Astrocyte of the spinal cord (primary cell): Measurements from ENCODE around the gene CFAP20DC.
"Not testable (repeated sequence)": the region's sequence is repeated elsewhere in the genome, so short reads cannot be mapped to it uniquely, and the experiment has no call there.

Experiments used
- DNase-seq: peaks from one replicate; pipeline ENCODE4 v3.0.0; 2011; ENCODE audit warnings: low read depth, low spot score
- H3K4me3 ChIP-seq: 2 replicates; pipeline ENCODE4 v1.5.1; 2011; ENCODE audit warnings: low read depth, mild to moderate bottlenecking, low read length, moderate library complexity
- in situ Hi-C: cut with HindIII; loops from 2 replicates; pipeline ENCODE4 v1.10.0; 2017; ENCODE audit warnings: low sequenced_read_pairs
- TF ChIP-seq, protein P1 (sequence below): IDR thresholded peaks from 2 replicates; pipeline ENCODE4 v1.5.1; 2012; ENCODE audit warnings: low read depth, mild to moderate bottlenecking, low read length, inconsistent platforms

Gene CFAP20DC

DNA sequence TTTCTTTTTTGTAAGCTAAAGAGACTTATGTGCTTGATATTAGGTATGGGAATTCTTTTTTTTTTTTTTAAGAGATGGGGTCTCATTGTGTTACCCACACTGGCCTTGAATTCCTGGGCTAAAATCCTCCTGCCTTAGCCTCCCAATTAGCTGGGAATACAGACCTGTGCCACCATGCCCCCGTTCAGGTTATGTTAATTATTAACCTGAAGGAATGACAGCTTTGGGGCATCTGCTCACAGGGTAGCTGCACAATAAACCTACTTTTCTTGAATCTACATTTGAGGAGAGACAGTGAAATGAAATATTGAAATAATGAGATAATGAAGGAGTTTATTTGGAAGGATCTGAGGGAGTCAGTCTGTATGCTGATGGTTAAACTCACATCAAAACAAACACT, 225.0 kb downstream of the CFAP20DC start:
- no peak for DNase-seq
- in situ Hi-C loops: no loop called here
- TF ChIP-seq, protein P1, sequence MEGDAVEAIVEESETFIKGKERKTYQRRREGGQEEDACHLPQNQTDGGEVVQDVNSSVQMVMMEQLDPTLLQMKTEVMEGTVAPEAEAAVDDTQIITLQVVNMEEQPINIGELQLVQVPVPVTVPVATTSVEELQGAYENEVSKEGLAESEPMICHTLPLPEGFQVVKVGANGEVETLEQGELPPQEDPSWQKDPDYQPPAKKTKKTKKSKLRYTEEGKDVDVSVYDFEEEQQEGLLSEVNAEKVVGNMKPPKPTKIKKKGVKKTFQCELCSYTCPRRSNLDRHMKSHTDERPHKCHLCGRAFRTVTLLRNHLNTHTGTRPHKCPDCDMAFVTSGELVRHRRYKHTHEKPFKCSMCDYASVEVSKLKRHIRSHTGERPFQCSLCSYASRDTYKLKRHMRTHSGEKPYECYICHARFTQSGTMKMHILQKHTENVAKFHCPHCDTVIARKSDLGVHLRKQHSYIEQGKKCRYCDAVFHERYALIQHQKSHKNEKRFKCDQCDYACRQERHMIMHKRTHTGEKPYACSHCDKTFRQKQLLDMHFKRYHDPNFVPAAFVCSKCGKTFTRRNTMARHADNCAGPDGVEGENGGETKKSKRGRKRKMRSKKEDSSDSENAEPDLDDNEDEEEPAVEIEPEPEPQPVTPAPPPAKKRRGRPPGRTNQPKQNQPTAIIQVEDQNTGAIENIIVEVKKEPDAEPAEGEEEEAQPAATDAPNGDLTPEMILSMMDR: no peak
- no peak overlapping the region for H3K4me3 ChIP-seq

DNA sequence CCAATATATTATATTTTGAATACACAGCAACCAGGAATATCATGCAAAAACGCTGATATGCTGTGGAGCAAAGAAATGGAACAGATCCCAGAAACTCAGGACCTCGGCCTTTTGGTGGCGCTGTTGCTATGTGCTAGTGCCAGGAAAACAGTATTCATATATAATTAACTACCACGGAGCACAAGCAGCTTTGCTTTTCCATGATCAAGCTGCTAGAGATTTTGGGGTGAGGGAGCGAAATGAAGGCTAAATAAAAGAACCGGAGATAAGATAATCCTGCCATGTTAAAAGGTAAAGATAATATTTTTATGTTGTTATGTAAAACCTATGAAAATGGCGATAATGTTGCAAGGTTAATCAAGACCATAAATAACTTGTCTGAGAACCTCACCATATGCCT, 225.5 kb downstream of the CFAP20DC start:
- TF ChIP-seq, protein P1: peak; percentile 80
- no peak overlapping the region for H3K4me3 ChIP-seq
- DNase-seq: peak; percentile 68
- in situ Hi-C loops: no loop called here

DNA sequence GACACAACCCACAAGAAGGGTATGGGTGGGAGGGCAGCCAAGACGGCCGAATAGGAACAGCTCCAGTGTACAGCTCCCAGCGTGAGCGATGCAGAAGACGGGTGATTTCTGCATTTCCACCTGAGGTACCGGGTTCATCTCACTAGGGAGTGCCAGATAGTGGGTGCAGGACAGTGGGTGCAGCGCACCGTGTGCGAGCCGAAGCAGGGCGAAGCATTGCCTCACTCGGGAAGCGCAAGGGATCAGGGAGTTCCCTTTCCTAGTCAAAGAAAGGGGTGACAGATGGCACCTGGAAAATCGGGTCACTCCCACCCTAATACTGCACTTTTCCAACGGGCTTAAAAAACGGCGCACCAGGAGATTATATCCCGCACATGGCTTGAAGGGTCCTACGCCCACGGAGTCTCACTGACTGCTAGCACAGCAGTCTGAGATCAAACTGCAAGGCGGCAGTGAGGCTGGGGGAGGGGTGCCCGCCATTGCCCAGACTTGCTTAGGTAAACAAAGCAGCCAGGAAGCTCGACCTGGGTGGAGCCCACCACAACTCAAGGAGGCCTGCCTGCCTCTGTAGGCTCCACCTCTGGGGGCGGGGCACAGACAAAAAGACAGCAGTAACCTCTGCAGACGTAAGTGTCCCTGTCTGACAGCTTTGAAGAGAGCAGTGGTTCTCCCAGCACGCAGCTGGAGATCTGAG, 243.1 kb downstream of the CFAP20DC start:
- in situ Hi-C loops, H3K4me3 ChIP-seq, DNase-seq: not testable (repeated sequence)

DNA sequence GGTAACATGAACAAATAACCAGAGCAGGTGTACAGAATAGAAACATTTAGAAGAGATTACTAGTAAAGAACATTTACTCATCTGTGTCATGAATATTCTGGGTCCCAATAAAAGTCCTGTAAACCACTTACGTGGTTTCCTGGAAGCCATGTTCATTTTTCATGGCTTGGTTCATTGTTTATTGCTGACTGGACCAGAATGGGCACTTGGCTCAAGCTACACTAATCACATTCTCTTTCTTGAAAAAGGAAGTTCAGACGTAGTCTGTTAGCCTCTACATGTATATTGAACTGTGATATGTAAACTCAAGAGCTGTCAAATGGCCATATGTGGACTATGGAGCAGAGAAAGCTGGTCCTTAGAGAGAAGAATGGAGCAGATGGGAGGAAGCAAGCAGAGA, 244.9 kb downstream of the CFAP20DC start:
- TF ChIP-seq, protein P1: no peak
- H3K4me3 ChIP-seq: no peak overlapping the region
- peak; percentile 1 for DNase-seq
- in situ Hi-C loops: no loop called here

DNA sequence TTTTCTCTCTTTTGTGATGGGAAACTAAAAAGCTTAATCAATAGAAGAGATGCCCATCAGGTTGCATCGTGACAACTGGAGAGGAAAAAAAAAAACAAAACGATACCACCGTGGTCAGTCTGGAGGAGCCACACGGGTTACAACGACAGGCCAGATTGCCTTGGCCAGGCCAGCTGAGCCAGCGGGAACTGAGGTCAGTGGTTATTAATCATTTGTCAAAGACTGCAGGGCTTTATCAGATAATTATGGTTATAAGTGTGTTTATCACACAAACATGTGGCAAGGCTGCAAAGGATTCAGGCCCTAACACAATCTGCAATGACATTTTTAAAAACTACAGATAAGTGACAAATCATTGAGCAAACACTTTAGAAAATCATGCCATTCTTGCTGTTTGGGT, 248.3 kb downstream of the CFAP20DC start:
- no peak for DNase-seq
- in situ Hi-C loops: no loop called here
- no peak overlapping the region for H3K4me3 ChIP-seq
- TF ChIP-seq, protein P1: no peak

DNA sequence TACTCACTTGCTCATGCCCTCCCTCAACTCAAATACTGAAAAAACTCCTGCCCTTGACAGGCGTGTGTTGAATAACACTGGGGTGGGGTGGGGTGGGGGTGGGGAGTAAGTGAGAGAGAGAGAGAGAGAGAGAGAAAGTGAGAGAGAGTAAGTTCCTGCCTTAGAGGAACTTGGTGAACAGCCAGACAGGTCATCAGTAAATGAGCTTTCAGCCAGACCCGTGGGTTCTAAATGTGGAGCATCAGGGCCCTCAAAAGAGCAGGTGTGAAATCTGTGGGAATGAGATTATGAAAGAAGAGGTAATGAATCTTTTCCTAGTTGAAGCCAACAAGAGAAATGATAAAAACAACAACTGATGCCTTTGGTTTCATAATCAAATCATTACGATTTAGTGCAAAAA, 248.9 kb downstream of the CFAP20DC start:
- H3K4me3 ChIP-seq: no peak overlapping the region
- DNase-seq: no peak
- in situ Hi-C loops: no loop called here
- TF ChIP-seq, protein P1: no peak

DNA sequence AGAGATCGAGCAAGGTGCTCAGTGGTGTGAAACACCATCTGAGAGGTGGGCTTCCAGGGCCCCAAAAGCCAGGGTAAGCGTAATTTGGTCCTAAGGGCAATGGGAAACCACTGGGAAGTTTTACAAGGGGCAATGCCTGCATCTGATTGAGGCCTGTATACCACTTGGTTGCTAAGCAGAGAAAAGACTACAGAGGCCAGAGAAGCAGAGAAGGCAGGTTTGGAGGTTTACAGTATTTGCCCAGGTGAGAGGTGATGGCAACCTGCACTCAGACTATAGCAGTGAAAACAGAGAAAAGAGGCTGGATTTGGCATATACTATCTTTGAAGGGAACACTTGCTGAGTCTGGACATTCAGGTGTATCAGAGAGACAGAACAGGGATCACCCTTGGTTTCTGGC, 249.8 kb downstream of the CFAP20DC start:
- DNase-seq: no peak
- no peak overlapping the region for H3K4me3 ChIP-seq
- TF ChIP-seq, protein P1: no peak
- in situ Hi-C loops: no loop called here
